GM06990 (cell line): ENCODE measurements around the gene USP47.

Source experiments
- DNase-seq: peaks from one replicate; pipeline ENCODE4 v3.0.0-alpha.2; 2011; ENCODE audit not compliant: insufficient read length; ENCODE audit errors: extremely low read depth
- H3K27me3 ChIP-seq: replicated peaks from 2 replicates; pipeline ENCODE4 v1.6.0; 2011; ENCODE audit warnings: low read length; ENCODE audit not compliant: control insufficient read depth, insufficient read depth
- H3K36me3 ChIP-seq: 2 replicates; pipeline ENCODE4 v1.5.1; 2011; ENCODE audit warnings: low read length; ENCODE audit not compliant: control insufficient read depth, insufficient read depth
- H3K4me3 ChIP-seq: replicated peaks from 2 replicates; pipeline ENCODE4 v1.5.1; 2011; ENCODE audit warnings: low read depth, mild to moderate bottlenecking, control low read depth, low read length
- TF ChIP-seq, protein P1 (sequence below): IDR thresholded peaks from 2 replicates; pipeline ENCODE4 v1.5.1; 2011; ENCODE audit warnings: low read length, control low read depth, mild to moderate bottlenecking, inconsistent platforms; ENCODE audit not compliant: insufficient read depth, poor library complexity, severe bottlenecking

The USP47 gene

GRCh38 chr11:11856638-11857037, 14.9 kb downstream of the USP47 start:
- Histone ChIP-seq H3K36me3 (no peaks in the 10 kb centered on the region), H3K27me3 (no peaks in the 10 kb centered on the region), H3K4me3 (no peak overlapping the region)
- no peak for DNase-seq
- TF ChIP-seq, protein P1, sequence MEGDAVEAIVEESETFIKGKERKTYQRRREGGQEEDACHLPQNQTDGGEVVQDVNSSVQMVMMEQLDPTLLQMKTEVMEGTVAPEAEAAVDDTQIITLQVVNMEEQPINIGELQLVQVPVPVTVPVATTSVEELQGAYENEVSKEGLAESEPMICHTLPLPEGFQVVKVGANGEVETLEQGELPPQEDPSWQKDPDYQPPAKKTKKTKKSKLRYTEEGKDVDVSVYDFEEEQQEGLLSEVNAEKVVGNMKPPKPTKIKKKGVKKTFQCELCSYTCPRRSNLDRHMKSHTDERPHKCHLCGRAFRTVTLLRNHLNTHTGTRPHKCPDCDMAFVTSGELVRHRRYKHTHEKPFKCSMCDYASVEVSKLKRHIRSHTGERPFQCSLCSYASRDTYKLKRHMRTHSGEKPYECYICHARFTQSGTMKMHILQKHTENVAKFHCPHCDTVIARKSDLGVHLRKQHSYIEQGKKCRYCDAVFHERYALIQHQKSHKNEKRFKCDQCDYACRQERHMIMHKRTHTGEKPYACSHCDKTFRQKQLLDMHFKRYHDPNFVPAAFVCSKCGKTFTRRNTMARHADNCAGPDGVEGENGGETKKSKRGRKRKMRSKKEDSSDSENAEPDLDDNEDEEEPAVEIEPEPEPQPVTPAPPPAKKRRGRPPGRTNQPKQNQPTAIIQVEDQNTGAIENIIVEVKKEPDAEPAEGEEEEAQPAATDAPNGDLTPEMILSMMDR, result no peak

DNA sequence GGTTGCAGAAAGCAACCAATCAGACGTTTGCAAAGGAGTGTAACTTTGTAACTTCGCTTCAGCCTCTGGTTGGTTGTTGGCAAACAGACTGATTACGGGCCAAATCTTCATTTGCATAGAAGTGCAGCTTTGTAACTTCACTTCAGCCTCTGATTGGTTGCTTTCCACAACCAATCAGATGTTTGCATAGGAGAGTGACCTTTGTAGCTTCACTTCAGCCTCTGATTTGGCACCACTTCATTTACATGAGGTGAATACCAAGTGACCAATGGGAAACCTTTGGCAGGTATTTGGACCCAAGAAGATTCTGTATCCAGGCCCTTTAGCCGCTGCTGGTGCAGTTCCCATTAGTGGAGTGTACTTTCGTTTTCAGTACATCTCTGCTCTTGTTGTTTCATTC, 16.0 kb downstream of the USP47 start:
- no peaks in the 10 kb centered on the region for H3K27me3 ChIP-seq
- no peaks in the 10 kb centered on the region for H3K36me3 ChIP-seq
- TF ChIP-seq, protein P1, result no peak
- no peak for DNase-seq
- H3K4me3 ChIP-seq, result no peak overlapping the region

- Histone ChIP-seq H3K4me3 (no peak overlapping the region), H3K27me3 (no peaks in the 10 kb centered on the region), H3K36me3 (no peaks in the 10 kb centered on the region)
- DNase-seq, result no peak
- TF ChIP-seq, protein P1, result no peak
Observed at GRCh38 chr11:11858676-11859075, 16.9 kb downstream of the USP47 start.

GRCh38 chr11:11860103-11860979, 18.6 kb downstream of the USP47 start:
- TF ChIP-seq, protein P1, result no peak
- Histone ChIP-seq H3K36me3 (no peaks in the 10 kb centered on the region), H3K27me3 (no peaks in the 10 kb centered on the region), H3K4me3 (no peak overlapping the region)
- no peak for DNase-seq

DNA sequence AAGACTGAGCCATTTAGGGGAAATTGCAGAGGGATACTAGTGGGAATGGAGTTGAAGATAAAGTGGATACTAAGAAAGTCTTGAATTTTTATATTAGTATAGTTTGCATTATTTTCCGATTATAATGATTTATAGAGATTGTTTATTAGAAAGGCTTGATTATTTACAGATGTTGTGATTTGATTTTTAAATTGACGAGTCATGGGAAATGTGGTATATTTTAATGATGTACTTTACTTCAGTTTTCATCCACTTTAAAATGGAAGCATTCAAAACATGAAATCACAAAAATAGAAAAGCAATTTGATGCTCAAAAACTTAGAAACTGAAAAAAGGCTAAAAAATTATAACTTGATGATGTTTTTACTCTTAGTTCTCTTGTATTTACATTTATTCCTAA, 21.2 kb downstream of the USP47 start:
- Histone ChIP-seq H3K4me3 (no peak overlapping the region), H3K36me3 (no peaks in the 10 kb centered on the region), H3K27me3 (no peaks in the 10 kb centered on the region)
- TF ChIP-seq, protein P1, result no peak
- no peak for DNase-seq
